SH-SY5Y (cell line): ENCODE data around the gene PLEK2.

Experiments
- GATA2 ChIP-seq: IDR thresholded peaks from 2 replicates; pipeline ENCODE4 v1.6.1; 2011; ENCODE audit warnings: mild to moderate bottlenecking, low read depth, low read length
- GATA3 ChIP-seq: IDR thresholded peaks from 2 replicates; pipeline ENCODE4 v1.6.1; 2011; ENCODE audit warnings: low read depth, mild to moderate bottlenecking, low read length, moderate library complexity

GRCh38 chr14:67385120-67385519, 26.8 kb downstream of the PLEK2 start:
- TF ChIP-seq GATA2, result no peak
- no peak for TF ChIP-seq GATA3
